ENCODE data around the gene C19orf53. TPM values are rescaled to one million over a fixed set of nuclear protein-coding genes. Genes with fewer than 3 reads are reported as not detected.
A peak's percentile ranks its signal among the peaks of the same experiment; 100 is the strongest.
"Not testable (repeated sequence)": the region's sequence is repeated elsewhere in the genome, so short reads cannot be mapped to it uniquely, and the experiment has no call there.

C19orf53 gene
- total RNA-seq, 4 donors from 2014 or later: 158 to 283 (median 222) TPM

DNA sequence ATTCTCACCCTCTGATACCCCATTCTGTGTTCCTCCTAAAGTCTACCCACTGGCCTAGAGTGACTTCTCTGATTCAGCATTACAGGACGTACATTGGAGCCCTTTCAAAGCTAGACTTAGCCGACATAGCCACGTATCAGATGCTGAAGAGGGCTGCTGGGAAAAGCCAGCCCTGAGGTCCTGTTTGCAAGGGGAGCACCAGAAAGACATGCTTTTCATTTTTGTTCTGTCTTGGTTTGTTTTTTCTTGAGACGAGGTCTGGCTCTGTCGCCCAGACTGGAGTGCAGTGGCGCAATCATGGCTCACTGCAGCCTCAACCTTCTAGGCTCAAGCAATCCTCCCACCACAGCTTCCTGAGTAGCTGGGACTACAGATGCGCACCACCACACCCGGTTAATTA lies 14.7 kb downstream of the C19orf53 start:
- no peak for TF ChIP-seq POLR2A (IDR thresholded peaks at IDR 0.05)
- TF ChIP-seq, protein P1, sequence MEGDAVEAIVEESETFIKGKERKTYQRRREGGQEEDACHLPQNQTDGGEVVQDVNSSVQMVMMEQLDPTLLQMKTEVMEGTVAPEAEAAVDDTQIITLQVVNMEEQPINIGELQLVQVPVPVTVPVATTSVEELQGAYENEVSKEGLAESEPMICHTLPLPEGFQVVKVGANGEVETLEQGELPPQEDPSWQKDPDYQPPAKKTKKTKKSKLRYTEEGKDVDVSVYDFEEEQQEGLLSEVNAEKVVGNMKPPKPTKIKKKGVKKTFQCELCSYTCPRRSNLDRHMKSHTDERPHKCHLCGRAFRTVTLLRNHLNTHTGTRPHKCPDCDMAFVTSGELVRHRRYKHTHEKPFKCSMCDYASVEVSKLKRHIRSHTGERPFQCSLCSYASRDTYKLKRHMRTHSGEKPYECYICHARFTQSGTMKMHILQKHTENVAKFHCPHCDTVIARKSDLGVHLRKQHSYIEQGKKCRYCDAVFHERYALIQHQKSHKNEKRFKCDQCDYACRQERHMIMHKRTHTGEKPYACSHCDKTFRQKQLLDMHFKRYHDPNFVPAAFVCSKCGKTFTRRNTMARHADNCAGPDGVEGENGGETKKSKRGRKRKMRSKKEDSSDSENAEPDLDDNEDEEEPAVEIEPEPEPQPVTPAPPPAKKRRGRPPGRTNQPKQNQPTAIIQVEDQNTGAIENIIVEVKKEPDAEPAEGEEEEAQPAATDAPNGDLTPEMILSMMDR (IDR thresholded peaks at IDR 0.05 in 4 of 5, conservative IDR thresholded peaks at IDR 0.05 in 1 of 5): no peak
- peaks cover 12 to 14% of the 10 kb centered on the region in 2 donors for H3K4me1 ChIP-seq
- intact Hi-C loops (cut with DNase I; ENCODE audit: low total_unique reads) (no loop called here), in situ Hi-C loops (cut with MboI; ENCODE audit: low sequenced_read_pairs in 4 of 4) (loop anchor here in 3 of 4 donors (5.0 to 10.0 kb wide), 3 partner anchors 66 to 296 kb away; partner anchors contain the start of gene C19orf67 (in 1 of the 3))
- peak overlapping the region in 1 of 4 donors; percentile 36 for H3K27ac ChIP-seq
- no peak overlapping the region for H3K4me3 ChIP-seq
- ATAC-seq: no peak
- no peaks in the 10 kb centered on the region for H3K9me3 ChIP-seq
- no peak for DNase-seq
- H3K36me3 ChIP-seq: no peaks in the 10 kb centered on the region
- peaks cover 0 to 19% (median 8%) of the 10 kb centered on the region in 3 donors for H3K27me3 ChIP-seq

DNA sequence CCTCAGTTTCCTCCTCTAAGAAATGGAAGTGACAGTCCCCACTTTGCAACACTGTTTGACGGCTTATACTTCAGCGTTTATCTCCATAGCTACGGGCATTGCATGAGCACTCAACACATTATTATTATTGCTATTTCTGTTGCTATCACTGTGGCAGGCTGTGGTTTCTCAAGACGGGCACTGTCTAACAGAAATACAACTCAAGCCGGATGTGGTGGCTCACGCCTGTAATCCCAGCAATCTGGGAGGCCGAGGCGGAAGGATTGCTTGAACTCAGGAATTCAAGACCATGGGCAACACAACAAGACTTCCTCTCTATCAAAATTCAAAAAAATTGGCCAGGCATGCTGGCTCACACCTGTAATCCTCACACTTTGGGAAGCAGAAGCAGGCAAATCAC lies 16.1 kb downstream of the C19orf53 start:
- no peak for ATAC-seq
- no peak overlapping the region for H3K4me3 ChIP-seq
- in situ Hi-C loops (cut with MboI; ENCODE audit: low sequenced_read_pairs in 4 of 4): loop anchor here in 1 of 4 donors (5.0 kb wide), 1 partner anchor 67 kb away; no protein-coding TSS in a partner anchor
- TF ChIP-seq, protein P1 (IDR thresholded peaks at IDR 0.05 in 4 of 5, conservative IDR thresholded peaks at IDR 0.05 in 1 of 5): no peak
- no peak for TF ChIP-seq POLR2A (IDR thresholded peaks at IDR 0.05)
- H3K4me1 ChIP-seq: peaks cover 12 to 13% of the 10 kb centered on the region in 2 donors
- H3K27ac ChIP-seq: no peak overlapping the region
- no peaks in the 10 kb centered on the region for H3K9me3 ChIP-seq
- peaks cover 0 to 19% (median 7%) of the 10 kb centered on the region in 3 donors for H3K27me3 ChIP-seq
- H3K36me3 ChIP-seq: no peaks in the 10 kb centered on the region
- no peak for DNase-seq
- intact Hi-C loops (cut with DNase I; ENCODE audit: low total_unique reads): loop anchor here (5.0 to 10.0 kb wide), 2 partner anchors 214 to 282 kb away; partner anchors contain the start of genes MISP3 and RFX1

DNA sequence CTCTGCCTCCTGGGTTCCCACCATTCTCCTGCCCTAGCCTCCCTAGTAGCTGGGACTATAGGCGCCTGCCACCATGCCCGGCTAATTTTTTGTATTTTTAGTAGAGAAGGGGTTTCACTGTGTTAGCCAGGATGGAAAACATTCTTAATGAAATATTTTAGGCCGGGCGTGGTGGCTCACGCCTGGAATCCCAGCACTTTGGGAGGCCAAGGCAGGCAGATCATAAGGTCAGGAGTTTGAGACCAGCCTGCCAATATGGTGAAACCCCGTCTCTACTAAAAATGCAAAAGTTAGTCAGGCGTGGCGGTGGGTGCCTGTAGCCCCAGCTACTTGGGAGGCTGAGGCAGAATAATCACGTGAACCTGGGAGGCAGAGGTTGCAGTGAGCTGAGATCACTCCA lies 19.1 kb downstream of the C19orf53 start:
- H3K36me3 ChIP-seq, H3K9me3 ChIP-seq, H3K27me3 ChIP-seq, H3K4me3 ChIP-seq, DNase-seq, ATAC-seq: not testable (repeated sequence)
- Histone ChIP-seq H3K27ac (peak overlapping the region in 1 of 4 donors; percentile 25), H3K4me1 (peaks cover 24 to 26% of the 10 kb centered on the region in 2 donors)
- intact Hi-C loops (cut with DNase I; ENCODE audit: low total_unique reads) (loop anchor here (5.0 to 10.0 kb wide), 2 partner anchors 211 to 279 kb away; partner anchors contain the start of genes MISP3 and RFX1), in situ Hi-C loops (cut with MboI; ENCODE audit: low sequenced_read_pairs in 4 of 4) (loop anchor here in 1 of 4 donors (5.0 kb wide), 1 partner anchor 64 kb away; no protein-coding TSS in a partner anchor)

DNA sequence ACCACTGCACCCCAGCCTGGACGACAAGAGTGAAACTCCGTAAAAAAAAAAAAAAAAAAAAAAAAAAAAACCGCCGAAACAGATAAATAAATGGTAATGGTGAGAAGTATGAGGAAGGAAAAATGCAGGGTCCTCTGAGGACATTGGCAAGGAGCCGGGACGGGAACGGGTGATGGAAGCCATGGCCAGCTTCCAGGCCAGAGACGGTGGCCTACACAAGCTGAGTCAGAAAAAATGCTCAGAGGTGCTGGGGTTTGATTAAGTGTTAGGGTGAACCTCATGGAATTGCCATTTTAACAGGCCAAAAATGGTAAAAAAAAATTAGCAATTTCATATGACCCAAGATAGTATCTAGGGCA lies 20.1 kb downstream of the C19orf53 start:
- intact Hi-C loops (cut with DNase I; ENCODE audit: low total_unique reads) (loop anchor here (2.0 to 10.0 kb wide), 3 partner anchors 38 to 278 kb away; partner anchors contain the start of genes MISP3 and RFX1), in situ Hi-C loops (cut with MboI; ENCODE audit: low sequenced_read_pairs in 4 of 4) (loop anchor here in 1 of 4 donors (5.0 kb wide), 1 partner anchor 63 kb away; no protein-coding TSS in a partner anchor)
- peaks cover 24 to 26% of the 10 kb centered on the region in 2 donors for H3K4me1 ChIP-seq
- no peaks in the 10 kb centered on the region for H3K36me3 ChIP-seq
- H3K9me3 ChIP-seq: no peaks in the 10 kb centered on the region
- DNase-seq (peak; percentile 51 to 76), ATAC-seq (peak; percentile 7 to 10)
- H3K27ac ChIP-seq: peak overlapping the region; percentile 67 to 96 (median 90)
- H3K4me3 ChIP-seq: peak overlapping the region; percentile 64 to 96 (median 78)
- no peak for TF ChIP-seq POLR2A (IDR thresholded peaks at IDR 0.05)
- TF ChIP-seq, protein P1 (IDR thresholded peaks at IDR 0.05 in 4 of 5, conservative IDR thresholded peaks at IDR 0.05 in 1 of 5): no peak
- H3K27me3 ChIP-seq: no peaks in the 10 kb centered on the region

DNA sequence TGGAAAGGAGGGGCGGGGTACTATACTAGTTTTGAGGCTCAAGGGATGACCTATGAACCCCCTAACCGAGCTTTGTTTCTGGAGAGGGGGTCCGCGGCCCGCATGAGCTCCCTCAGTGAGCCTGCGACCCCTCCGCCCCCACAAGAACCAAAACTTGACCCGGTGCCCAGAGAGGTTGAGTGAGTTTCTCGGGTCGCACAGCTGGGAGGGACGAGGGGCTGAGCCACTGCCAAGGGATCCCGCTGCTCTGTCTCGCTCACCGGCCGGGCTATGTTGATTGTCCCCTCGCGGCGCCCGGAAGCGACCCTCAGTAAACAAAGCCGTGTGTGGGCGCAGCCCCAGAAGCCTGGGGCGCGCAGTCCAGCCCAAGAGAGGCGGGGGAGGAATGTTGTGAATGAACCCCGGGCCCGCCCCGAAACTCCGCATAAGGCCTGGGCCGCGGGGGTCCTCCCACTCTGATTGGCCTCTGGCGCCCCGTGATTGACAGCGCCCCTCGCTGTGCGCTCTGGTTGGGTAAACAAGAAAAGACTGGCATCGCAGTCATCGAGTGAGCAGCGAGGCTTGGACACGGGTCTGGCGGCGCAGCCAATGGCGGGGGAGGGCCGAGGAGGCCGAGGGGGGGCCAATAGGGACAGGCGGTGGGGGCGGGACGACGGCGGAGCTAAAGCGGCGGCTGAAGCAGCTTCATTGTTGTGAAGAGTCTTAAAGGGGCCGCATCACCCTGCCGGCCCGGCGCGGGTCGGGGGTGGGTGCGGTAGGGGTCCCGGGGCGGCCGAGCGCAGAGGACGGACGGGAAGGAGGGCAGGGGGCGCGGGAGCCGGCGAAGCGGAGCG lies 20.7 kb downstream of the C19orf53 start, which contains the start of gene ZSWIM4:
ZSWIM4 (plus strand) TSS at position 687 of the 833 bp plus-strand sequence. CDS start 206 bp downstream, outside the sequence.
- no peaks in the 10 kb centered on the region for H3K36me3 ChIP-seq
- H3K27me3 ChIP-seq: no peaks in the 10 kb centered on the region
- peak; percentile 99 for DNase-seq
- TF ChIP-seq POLR2A (IDR thresholded peaks at IDR 0.05): peak; percentile 57 to 84
- TF ChIP-seq, protein P1 (IDR thresholded peaks at IDR 0.05 in 4 of 5, conservative IDR thresholded peaks at IDR 0.05 in 1 of 5): no peak
- peaks cover 24 to 26% of the 10 kb centered on the region in 2 donors for H3K4me1 ChIP-seq
- peak; percentile 95 to 96 for ATAC-seq
- in situ Hi-C loops (cut with MboI; ENCODE audit: low sequenced_read_pairs in 4 of 4) (loop anchor here in 1 of 4 donors (5.0 kb wide), 1 partner anchor 62 kb away; no protein-coding TSS in a partner anchor), intact Hi-C loops (cut with DNase I; ENCODE audit: low total_unique reads) (loop anchor here (2.0 to 10.0 kb wide), 3 partner anchors 38 to 277 kb away; partner anchors contain the start of genes MISP3 and RFX1)
- no peaks in the 10 kb centered on the region for H3K9me3 ChIP-seq
- peak within 1 kb of the TSS; percentile 64 to 96 (median 78) for H3K4me3 ChIP-seq
- peak within 1 kb of the TSS; percentile 79 to 96 (median 90) for H3K27ac ChIP-seq
